SK-MEL-5 (cell line): Measurements from ENCODE around the gene ADSS2. TPM values are rescaled to one million over a fixed set of nuclear protein-coding genes. Genes with fewer than 3 reads are reported as not detected.

Source experiments
- total RNA-seq: library from RNA; depleted of rRNA; stranded (reverse); fragments of >200 nt; shearing (Covaris generic); gene quantifications from 2 replicates; pipeline ENCODE4 v1.2.3, GENCODE V29; 2014; rRNA removed

Gene ADSS2
- total RNA-seq, 1 experiment from 2014 or later, result 65.4 TPM

Other genes starting within 250 kb of the ADSS2 start
- gene CATSPERE, start 9.4 kb upstream of the ADSS2 start, total RNA-seq, result 0.13 and 0.18 TPM in 2 replicates
- gene DESI2, start 201.2 kb upstream of the ADSS2 start, total RNA-seq, result 43.6 and 51.5 TPM in 2 replicates